HCT116 (cell line): ENCODE measurements around the gene FGF18.

ENCODE experiments used
- CBX3 ChIP-seq: IDR thresholded peaks from 2 replicates; pipeline ENCODE4 v1.6.1; 2012; ENCODE audit warnings: low read depth
- EGR1 ChIP-seq: IDR thresholded peaks from 2 replicates; pipeline ENCODE4 v1.6.1; 2012; ENCODE audit warnings: low read depth
- EZH2 ChIP-seq: fragments of 200-600 bp; sonication (generic); IDR thresholded peaks from 2 replicates; pipeline ENCODE4 v1.6.1; 2017; ENCODE audit warnings: antibody characterized with exemption, mixed run types
- EZH2phosphoT487 ChIP-seq: fragments of 200-600 bp; IDR thresholded peaks from 2 replicates; pipeline ENCODE4 v1.6.1; 2018; ENCODE audit warnings: antibody characterized with exemption, borderline replicate concordance
- POLR2A ChIP-seq: IDR thresholded peaks from 2 replicates; pipeline ENCODE4 v1.7.0; 2011; ENCODE audit warnings: borderline replicate concordance; ENCODE audit not compliant: insufficient read depth, insufficient read length; ENCODE audit errors: extremely low read depth
- POLR2AphosphoS5 ChIP-seq: IDR thresholded peaks from 2 replicates; pipeline ENCODE4 v1.6.1; 2011; ENCODE audit warnings: mild to moderate bottlenecking, low read depth, low read length, moderate library complexity
- SRF ChIP-seq: IDR thresholded peaks from 2 replicates; pipeline ENCODE4 v1.6.1; 2012; ENCODE audit warnings: low read depth
- YY1 ChIP-seq: IDR thresholded peaks from 2 replicates; pipeline ENCODE4 v1.6.1; 2011; ENCODE audit warnings: low read length, low read depth, moderate library complexity, mild to moderate bottlenecking; ENCODE audit not compliant: insufficient replicate concordance; ENCODE audit errors: extremely low read depth
- ZNF274 ChIP-seq: fragments of 200-500 bp; sonication (Bioruptor generic); IDR thresholded peaks from 2 replicates; pipeline ENCODE4 v1.6.1; 2014; ENCODE audit warnings: mild to moderate bottlenecking, low read depth, low read length, inconsistent platforms
- TF ChIP-seq, protein P1 (sequence below), 3 experiments: fragments of 200-600 bp in 1 of 3; sonication (generic) in 1 of 3; IDR thresholded peaks in 2 of 3; conservative IDR thresholded peaks in 1 of 3; 2 replicates each; pipeline ENCODE4 v1.5.1; 2012 to 2017; ENCODE audit warnings: low read depth in 2 of 3, low read length in 2 of 3, antibody characterized with exemption in 1 of 3, borderline replicate concordance in 1 of 3, control low read depth in 1 of 3, mild to moderate bottlenecking in 1 of 3, mixed read lengths in 1 of 3, mixed run types in 1 of 3, moderate library complexity in 1 of 3; ENCODE audit not compliant: insufficient read depth in 1 of 3
- TF ChIP-seq, protein P2 (sequence below): IDR thresholded peaks from 2 replicates; pipeline ENCODE4 v1.6.1; 2012

DNA sequence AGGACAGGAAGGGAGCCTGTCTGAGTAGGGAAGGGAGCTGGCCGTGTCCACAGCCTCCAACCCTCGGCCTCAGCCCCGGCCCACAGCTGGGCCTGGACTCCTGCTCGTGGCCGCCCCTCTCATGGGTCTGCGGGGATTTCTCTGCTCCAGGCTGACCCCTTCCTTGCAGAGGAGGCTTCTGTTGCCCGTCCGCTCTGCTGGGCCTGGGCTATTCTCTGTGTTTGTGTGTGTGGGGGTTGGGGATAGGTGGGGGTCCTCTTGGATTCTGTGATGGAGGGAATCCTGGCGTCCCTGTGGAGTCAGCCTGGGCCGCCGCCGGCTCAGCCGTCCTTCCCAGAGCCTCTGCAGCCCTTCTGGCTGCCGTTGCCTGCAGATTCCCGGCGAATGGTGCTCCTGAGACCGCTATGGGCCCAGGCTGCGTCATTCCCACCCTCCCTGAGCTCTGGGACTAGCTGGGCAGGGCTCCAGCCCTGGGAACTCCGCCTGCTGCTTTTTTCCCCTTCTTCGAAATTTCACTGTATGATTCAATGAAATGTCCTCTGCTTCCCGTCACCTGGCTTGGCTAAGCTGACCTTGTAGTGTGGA is 64.2 kb downstream of the FGF18 start:
- no peak for TF ChIP-seq EZH2
- no peak for TF ChIP-seq EGR1
- TF ChIP-seq, protein P1, sequence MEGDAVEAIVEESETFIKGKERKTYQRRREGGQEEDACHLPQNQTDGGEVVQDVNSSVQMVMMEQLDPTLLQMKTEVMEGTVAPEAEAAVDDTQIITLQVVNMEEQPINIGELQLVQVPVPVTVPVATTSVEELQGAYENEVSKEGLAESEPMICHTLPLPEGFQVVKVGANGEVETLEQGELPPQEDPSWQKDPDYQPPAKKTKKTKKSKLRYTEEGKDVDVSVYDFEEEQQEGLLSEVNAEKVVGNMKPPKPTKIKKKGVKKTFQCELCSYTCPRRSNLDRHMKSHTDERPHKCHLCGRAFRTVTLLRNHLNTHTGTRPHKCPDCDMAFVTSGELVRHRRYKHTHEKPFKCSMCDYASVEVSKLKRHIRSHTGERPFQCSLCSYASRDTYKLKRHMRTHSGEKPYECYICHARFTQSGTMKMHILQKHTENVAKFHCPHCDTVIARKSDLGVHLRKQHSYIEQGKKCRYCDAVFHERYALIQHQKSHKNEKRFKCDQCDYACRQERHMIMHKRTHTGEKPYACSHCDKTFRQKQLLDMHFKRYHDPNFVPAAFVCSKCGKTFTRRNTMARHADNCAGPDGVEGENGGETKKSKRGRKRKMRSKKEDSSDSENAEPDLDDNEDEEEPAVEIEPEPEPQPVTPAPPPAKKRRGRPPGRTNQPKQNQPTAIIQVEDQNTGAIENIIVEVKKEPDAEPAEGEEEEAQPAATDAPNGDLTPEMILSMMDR (IDR thresholded peaks at IDR 0.05 in 2 of 3, conservative IDR thresholded peaks at IDR 0.05 in 1 of 3; ENCODE audit: borderline replicate concordance in 1 of 3, insufficient read depth in 1 of 3, low read depth in 2 of 3, low read length in 2 of 3): no peak
- no peak for TF ChIP-seq POLR2A
- TF ChIP-seq ZNF274: no peak
- no peak for TF ChIP-seq SRF
- TF ChIP-seq, protein P2, sequence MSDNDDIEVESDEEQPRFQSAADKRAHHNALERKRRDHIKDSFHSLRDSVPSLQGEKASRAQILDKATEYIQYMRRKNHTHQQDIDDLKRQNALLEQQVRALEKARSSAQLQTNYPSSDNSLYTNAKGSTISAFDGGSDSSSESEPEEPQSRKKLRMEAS: no peak
- no peak for TF ChIP-seq POLR2AphosphoS5
- no peak for TF ChIP-seq YY1
- no peak for TF ChIP-seq EZH2phosphoT487
- TF ChIP-seq CBX3: no peak
